K562 (cell line): ENCODE data around the gene KIF9. TPM values are rescaled to one million over a fixed set of nuclear protein-coding genes. Genes with fewer than 3 reads are reported as not detected.
A peak's percentile ranks its signal among the peaks of the same experiment; 100 is the strongest.

Source experiments
- BACH1 ChIP-seq: fragments of 200-800 bp; sonication (Bioruptor generic); IDR thresholded peaks from 2 replicates; pipeline ENCODE4 v1.6.1; 2016; ENCODE audit warnings: missing genetic modification characterization, missing compliant biosample characterization
- ETS2 ChIP-seq: IDR thresholded peaks from 2 replicates; pipeline ENCODE4 v1.6.1; 2016; ENCODE audit warnings: borderline replicate concordance, missing genetic modification characterization, mild to moderate bottlenecking, moderate library complexity, missing compliant biosample characterization; ENCODE audit not compliant: poor library complexity, severe bottlenecking
- GATA2 ChIP-seq: sonication (generic); formaldehyde crosslinking; IDR thresholded peaks from 2 replicates; pipeline ENCODE4 v1.4.0; 2020; ENCODE audit warnings: mild to moderate bottlenecking, missing genetic modification reagents
- GATAD2A ChIP-seq: fragments of 450-650 bp; IDR thresholded peaks from 2 replicates; pipeline ENCODE4 v1.6.1; 2017
- HDAC8 ChIP-seq: fragments of 450-650 bp; IDR thresholded peaks from 2 replicates; pipeline ENCODE4 v1.6.1; 2016; ENCODE audit warnings: mild to moderate bottlenecking, missing genetic modification characterization, moderate library complexity, missing compliant biosample characterization
- HMGN3 ChIP-seq: IDR thresholded peaks from 2 replicates; pipeline ENCODE4 v1.6.1; 2011; ENCODE audit warnings: borderline replicate concordance, low read depth, mild to moderate bottlenecking, mixed read lengths, low read length; ENCODE audit not compliant: insufficient read length; ENCODE audit errors: extremely low read depth
- HNRNPK ChIP-seq: fragments of 200-400 bp; formaldehyde crosslinking; IDR thresholded peaks from one replicate; pipeline ENCODE4 v1.6.1; 2018; ENCODE audit warnings: mild to moderate bottlenecking, low read depth, low read length; ENCODE audit not compliant: poor library complexity, severe bottlenecking
- HNRNPUL1 ChIP-seq: fragments of 200-400 bp; formaldehyde crosslinking; IDR thresholded peaks from 2 replicates; pipeline ENCODE4 v1.6.1; 2017; ENCODE audit warnings: low read length
- MCM7 ChIP-seq, 2 experiments: fragments of 450-650 bp; IDR thresholded peaks; 2 replicates each; pipeline ENCODE4 v1.6.1; 2016 to 2018
- MIER1 ChIP-seq: fragments of 450-650 bp; IDR thresholded peaks from 2 replicates; pipeline ENCODE4 v1.6.1; 2016; ENCODE audit warnings: antibody characterized with exemption, mild to moderate bottlenecking, low read depth
- OTX1 ChIP-seq: fragments of 450-650 bp; formaldehyde crosslinking; IDR thresholded peaks from 2 replicates; pipeline ENCODE4 v1.4.0; 2022; ENCODE audit warnings: mild to moderate bottlenecking
- RBM15 ChIP-seq: fragments of 200-400 bp; formaldehyde crosslinking; IDR thresholded peaks from 2 replicates; pipeline ENCODE4 v1.6.1; 2018; ENCODE audit warnings: mild to moderate bottlenecking, low read length, moderate library complexity; ENCODE audit not compliant: insufficient read depth
- SRSF7 ChIP-seq: fragments of 200-400 bp; formaldehyde crosslinking; optimal IDR thresholded peaks from 2 replicates; pipeline ENCODE3; 2017; ENCODE audit warnings: mild to moderate bottlenecking, low read depth, low read length
- ZEB2 ChIP-seq: fragments of 450-650 bp; IDR thresholded peaks from 2 replicates; pipeline ENCODE4 v1.6.1; 2016
- ZNF124 ChIP-seq: sonication (generic); formaldehyde crosslinking; IDR thresholded peaks from 2 replicates; pipeline ENCODE4 v1.8.1; 2022; ENCODE audit warnings: missing genetic modification reagents
- ZNF431 ChIP-seq: sonication (generic); formaldehyde crosslinking; IDR thresholded peaks from 2 replicates; pipeline ENCODE4 v1.8.0; 2022; ENCODE audit warnings: mild to moderate bottlenecking, missing genetic modification reagents
- ZNF57 ChIP-seq: fragments of 450-650 bp; formaldehyde crosslinking; IDR thresholded peaks from 2 replicates; pipeline ENCODE4 v1.4.0; 2020; ENCODE audit warnings: mild to moderate bottlenecking, moderate library complexity
- ZNF584 ChIP-seq: fragments of 200-800 bp; sonication (Bioruptor generic); IDR thresholded peaks from 2 replicates; pipeline ENCODE4 v1.6.1; 2016; ENCODE audit warnings: low read depth, mild to moderate bottlenecking, missing genetic modification characterization, missing compliant biosample characterization
- polyA plus RNA-seq, 8 experiments: library from polyadenylated mRNA; depleted of rRNA in 4 of 8; stranded (reverse) in 5 of 8; unstranded in 3 of 8; fragments of >200 nt; fragmentation: Nextera tagmentation in 2 of 8; fragmentation: Illumina TruSeq in 1 of 8; extraction: Ambion mirVana in 2 of 8; extraction: Trizol in 1 of 8; gene quantifications; 2 replicates each; pipeline versions ENCODE4 v1.2.1 to v1.2.3, GENCODE V29; 2011 to 2014; ENCODE audit warnings: inconsistent platforms in 1 of 8, missing spikeins in 1 of 8
- total RNA-seq, 7 experiments: library from RNA; depleted of rRNA in 6 of 7; stranded (reverse); fragments of >200 nt in 6 of 7; fragmentation: Illumina TruSeq in 2 of 7; extraction: Trizol in 2 of 7; gene quantifications; 2 replicates each; pipeline versions ENCODE4 v1.2.1 to v1.2.3, GENCODE V29; 2011 to 2021; ENCODE audit warnings: low replicate concordance in 1 of 7
- TF ChIP-seq, protein P1 (sequence below): fragments of 250-450 bp; sonication (Bioruptor Pico); IDR thresholded peaks from 2 replicates; pipeline ENCODE4 v1.9.0; 2021; ENCODE audit warnings: mild to moderate bottlenecking, inconsistent platforms
- TF ChIP-seq, protein P2 (sequence below): fragments of 250-450 bp; sonication (Bioruptor Pico); IDR thresholded peaks from 2 replicates; pipeline ENCODE4 v1.5.0; 2020; ENCODE audit warnings: mild to moderate bottlenecking
- TF ChIP-seq, protein P3 (sequence below): fragments of 450-650 bp; formaldehyde crosslinking; IDR thresholded peaks from 2 replicates; pipeline ENCODE4 v1.4.0; 2020; ENCODE audit warnings: mild to moderate bottlenecking, moderate library complexity
- TF ChIP-seq, protein P4 (sequence below): fragments of 450-650 bp; formaldehyde crosslinking; IDR thresholded peaks from 2 replicates; pipeline ENCODE4 v1.4.0; 2022; ENCODE audit warnings: mild to moderate bottlenecking, moderate library complexity
- TF ChIP-seq, protein P5 (sequence below): IDR thresholded peaks from 2 replicates; pipeline ENCODE4 v1.6.1; 2011; ENCODE audit not compliant: insufficient read length; ENCODE audit errors: extremely low read depth

Gene KIF9
- total and polyA plus RNA-seq, 9 of the 15 experiments (the other 6 are each of a cell fraction or from before 2014, with no cell fraction given): 16.9 to 56.9 (median 25.0) TPM

DNA sequence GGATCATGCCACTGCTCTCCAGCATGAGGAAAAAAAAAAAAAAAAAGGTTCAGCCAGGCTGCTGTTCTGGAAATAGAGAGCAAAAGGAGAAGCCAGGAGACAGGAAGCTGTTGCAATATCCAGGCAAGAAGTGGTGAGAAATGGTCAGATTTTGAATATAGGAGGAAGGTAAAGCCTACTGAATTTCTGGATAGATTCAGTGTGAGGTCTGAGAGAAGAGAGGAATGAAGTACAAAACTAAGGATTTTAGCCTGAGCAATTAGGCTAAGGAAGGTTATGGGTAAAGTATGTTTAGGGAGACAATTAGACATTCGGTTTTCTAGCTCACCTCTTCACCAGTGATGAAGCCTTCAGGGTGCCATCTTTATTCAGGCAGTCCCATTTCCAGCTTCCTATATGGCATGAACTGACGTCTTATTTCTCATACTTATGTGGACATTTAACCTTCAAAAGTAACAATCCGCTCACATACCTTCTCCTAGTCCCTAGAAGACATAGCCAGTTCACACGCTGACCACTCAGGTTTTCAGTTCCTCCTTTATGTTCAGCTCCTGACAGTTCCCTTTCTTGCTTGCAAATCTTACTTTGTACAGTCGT, 57.2 kb downstream of the KIF9 start (continued):
- TF ChIP-seq, protein P1, sequence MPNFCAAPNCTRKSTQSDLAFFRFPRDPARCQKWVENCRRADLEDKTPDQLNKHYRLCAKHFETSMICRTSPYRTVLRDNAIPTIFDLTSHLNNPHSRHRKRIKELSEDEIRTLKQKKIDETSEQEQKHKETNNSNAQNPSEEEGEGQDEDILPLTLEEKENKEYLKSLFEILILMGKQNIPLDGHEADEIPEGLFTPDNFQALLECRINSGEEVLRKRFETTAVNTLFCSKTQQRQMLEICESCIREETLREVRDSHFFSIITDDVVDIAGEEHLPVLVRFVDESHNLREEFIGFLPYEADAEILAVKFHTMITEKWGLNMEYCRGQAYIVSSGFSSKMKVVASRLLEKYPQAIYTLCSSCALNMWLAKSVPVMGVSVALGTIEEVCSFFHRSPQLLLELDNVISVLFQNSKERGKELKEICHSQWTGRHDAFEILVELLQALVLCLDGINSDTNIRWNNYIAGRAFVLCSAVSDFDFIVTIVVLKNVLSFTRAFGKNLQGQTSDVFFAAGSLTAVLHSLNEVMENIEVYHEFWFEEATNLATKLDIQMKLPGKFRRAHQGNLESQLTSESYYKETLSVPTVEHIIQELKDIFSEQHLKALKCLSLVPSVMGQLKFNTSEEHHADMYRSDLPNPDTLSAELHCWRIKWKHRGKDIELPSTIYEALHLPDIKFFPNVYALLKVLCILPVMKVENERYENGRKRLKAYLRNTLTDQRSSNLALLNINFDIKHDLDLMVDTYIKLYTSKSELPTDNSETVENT (CRISPR knock-in tag): no peak
- TF ChIP-seq, protein P2, sequence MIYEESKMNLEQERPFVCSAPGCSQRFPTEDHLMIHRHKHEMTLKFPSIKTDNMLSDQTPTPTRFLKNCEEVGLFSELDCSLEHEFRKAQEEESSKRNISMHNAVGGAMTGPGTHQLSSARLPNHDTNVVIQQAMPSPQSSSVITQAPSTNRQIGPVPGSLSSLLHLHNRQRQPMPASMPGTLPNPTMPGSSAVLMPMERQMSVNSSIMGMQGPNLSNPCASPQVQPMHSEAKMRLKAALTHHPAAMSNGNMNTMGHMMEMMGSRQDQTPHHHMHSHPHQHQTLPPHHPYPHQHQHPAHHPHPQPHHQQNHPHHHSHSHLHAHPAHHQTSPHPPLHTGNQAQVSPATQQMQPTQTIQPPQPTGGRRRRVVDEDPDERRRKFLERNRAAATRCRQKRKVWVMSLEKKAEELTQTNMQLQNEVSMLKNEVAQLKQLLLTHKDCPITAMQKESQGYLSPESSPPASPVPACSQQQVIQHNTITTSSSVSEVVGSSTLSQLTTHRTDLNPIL (CRISPR knock-in tag): peak; percentile 84; the same call in 1 of the 2 replicates
- TF ChIP-seq BACH1 (peak; percentile 87), SRSF7 (no peak), OTX1 (0 out of 2 replicates have a peak, but pooled peaks have one; percentile 42), HMGN3 (no peak), ETS2 (tag) (no peak), ZNF57 (CRISPR knock-in tag) (no peak), ZNF584 (CRISPR knock-in tag) (peak; percentile 96), MCM7 (IDR thresholded peaks at IDR 0.05) (no peak), ZNF431 (no peak), ZEB2 (no peak), ZNF124 (CRISPR knock-in tag) (no peak), MIER1 (no peak), GATA2 (CRISPR knock-in tag) (no peak), RBM15 (no peak), GATAD2A (no peak), HNRNPUL1 (no peak), HNRNPK (no peak), HDAC8 (peak; percentile 75; the same call in 1 of the 2 replicates)
- TF ChIP-seq, protein P3, sequence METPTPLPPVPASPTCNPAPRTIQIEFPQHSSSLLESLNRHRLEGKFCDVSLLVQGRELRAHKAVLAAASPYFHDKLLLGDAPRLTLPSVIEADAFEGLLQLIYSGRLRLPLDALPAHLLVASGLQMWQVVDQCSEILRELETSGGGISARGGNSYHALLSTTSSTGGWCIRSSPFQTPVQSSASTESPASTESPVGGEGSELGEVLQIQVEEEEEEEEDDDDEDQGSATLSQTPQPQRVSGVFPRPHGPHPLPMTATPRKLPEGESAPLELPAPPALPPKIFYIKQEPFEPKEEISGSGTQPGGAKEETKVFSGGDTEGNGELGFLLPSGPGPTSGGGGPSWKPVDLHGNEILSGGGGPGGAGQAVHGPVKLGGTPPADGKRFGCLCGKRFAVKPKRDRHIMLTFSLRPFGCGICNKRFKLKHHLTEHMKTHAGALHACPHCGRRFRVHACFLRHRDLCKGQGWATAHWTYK (CRISPR knock-in tag): peak; percentile 91; the same call in 1 of the 2 replicates
- TF ChIP-seq, protein P4, sequence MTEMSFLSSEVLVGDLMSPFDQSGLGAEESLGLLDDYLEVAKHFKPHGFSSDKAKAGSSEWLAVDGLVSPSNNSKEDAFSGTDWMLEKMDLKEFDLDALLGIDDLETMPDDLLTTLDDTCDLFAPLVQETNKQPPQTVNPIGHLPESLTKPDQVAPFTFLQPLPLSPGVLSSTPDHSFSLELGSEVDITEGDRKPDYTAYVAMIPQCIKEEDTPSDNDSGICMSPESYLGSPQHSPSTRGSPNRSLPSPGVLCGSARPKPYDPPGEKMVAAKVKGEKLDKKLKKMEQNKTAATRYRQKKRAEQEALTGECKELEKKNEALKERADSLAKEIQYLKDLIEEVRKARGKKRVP (CRISPR knock-in tag): peak; percentile 86
- TF ChIP-seq, protein P5, sequence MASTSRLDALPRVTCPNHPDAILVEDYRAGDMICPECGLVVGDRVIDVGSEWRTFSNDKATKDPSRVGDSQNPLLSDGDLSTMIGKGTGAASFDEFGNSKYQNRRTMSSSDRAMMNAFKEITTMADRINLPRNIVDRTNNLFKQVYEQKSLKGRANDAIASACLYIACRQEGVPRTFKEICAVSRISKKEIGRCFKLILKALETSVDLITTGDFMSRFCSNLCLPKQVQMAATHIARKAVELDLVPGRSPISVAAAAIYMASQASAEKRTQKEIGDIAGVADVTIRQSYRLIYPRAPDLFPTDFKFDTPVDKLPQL: no peak
